IMR-90 (cell line): ENCODE results near the gene TRPV3.

Experiments
- CTCF ChIP-seq: conservative IDR thresholded peaks from 2 replicates; pipeline ENCODE4 v1.5.1; 2012; ENCODE audit warnings: mild to moderate bottlenecking, low read depth, low read length, improper control_type of control experiment
- POLR2A ChIP-seq: IDR thresholded peaks from 2 replicates; pipeline ENCODE4 v1.6.1; 2012; ENCODE audit warnings: mild to moderate bottlenecking, low read depth, low read length
- RAD21 ChIP-seq: IDR thresholded peaks from 2 replicates; pipeline ENCODE4 v1.6.1; 2012; ENCODE audit warnings: low read length, improper control_type of control experiment
- SMC3 ChIP-seq: fragments of 150-350 bp; IDR thresholded peaks from 2 replicates; pipeline ENCODE4 v1.6.1; 2016; ENCODE audit warnings: low read depth, mild to moderate bottlenecking, antibody characterized with exemption, low read length, moderate library complexity
- TF ChIP-seq, protein P1 (sequence below): fragments of 150-350 bp; IDR thresholded peaks from 2 replicates; pipeline ENCODE4 v1.6.1; 2016; ENCODE audit warnings: low read depth, mild to moderate bottlenecking, low read length, moderate library complexity, borderline replicate concordance
- TF ChIP-seq, protein P2 (sequence below): fragments of 150-350 bp; IDR thresholded peaks from 2 replicates; pipeline ENCODE4 v1.6.1; 2017; ENCODE audit warnings: mild to moderate bottlenecking, antibody characterized with exemption, low read length, low read depth

GRCh38 chr17:3527468-3527867, 30.1 kb downstream of the TRPV3 start:
- TF ChIP-seq, protein P1, sequence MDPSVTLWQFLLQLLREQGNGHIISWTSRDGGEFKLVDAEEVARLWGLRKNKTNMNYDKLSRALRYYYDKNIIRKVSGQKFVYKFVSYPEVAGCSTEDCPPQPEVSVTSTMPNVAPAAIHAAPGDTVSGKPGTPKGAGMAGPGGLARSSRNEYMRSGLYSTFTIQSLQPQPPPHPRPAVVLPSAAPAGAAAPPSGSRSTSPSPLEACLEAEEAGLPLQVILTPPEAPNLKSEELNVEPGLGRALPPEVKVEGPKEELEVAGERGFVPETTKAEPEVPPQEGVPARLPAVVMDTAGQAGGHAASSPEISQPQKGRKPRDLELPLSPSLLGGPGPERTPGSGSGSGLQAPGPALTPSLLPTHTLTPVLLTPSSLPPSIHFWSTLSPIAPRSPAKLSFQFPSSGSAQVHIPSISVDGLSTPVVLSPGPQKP, result no peak
- no peak for TF ChIP-seq POLR2A
- TF ChIP-seq, protein P2, sequence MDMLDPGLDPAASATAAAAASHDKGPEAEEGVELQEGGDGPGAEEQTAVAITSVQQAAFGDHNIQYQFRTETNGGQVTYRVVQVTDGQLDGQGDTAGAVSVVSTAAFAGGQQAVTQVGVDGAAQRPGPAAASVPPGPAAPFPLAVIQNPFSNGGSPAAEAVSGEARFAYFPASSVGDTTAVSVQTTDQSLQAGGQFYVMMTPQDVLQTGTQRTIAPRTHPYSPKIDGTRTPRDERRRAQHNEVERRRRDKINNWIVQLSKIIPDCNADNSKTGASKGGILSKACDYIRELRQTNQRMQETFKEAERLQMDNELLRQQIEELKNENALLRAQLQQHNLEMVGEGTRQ, result no peak
- no peak for TF ChIP-seq CTCF
- no peak for TF ChIP-seq SMC3
- TF ChIP-seq RAD21, result no peak
